Trophoblast cell (in vitro differentiated cells and primary cell): ENCODE measurements around the gene KCTD15.

ENCODE experiments used
- DNase-seq, 2 donors: peaks; one replicate each; pipeline ENCODE4 v3.0.0-alpha.2; 2016
- H2AFZ ChIP-seq: 2 replicates; pipeline ENCODE4 v1.6.1; 2013; ENCODE audit warnings: low read length, moderate library complexity, mild to moderate bottlenecking; ENCODE audit not compliant: insufficient read depth, poor library complexity
- H2AK5ac ChIP-seq: 2 replicates; pipeline ENCODE4 v1.6.1; 2013; ENCODE audit warnings: mild to moderate bottlenecking, low read length
- H2BK120ac ChIP-seq: 2 replicates; pipeline ENCODE4 v1.6.1; 2013; ENCODE audit warnings: low read length, mild to moderate bottlenecking, moderate library complexity; ENCODE audit not compliant: insufficient read depth, poor library complexity
- H2BK12ac ChIP-seq: 2 replicates; pipeline ENCODE4 v1.6.1; 2013; ENCODE audit warnings: mild to moderate bottlenecking, low read length, moderate library complexity
- H2BK5ac ChIP-seq: 2 replicates; pipeline ENCODE4 v1.6.1; 2013; ENCODE audit warnings: low read length, low read depth, moderate library complexity, mild to moderate bottlenecking; ENCODE audit not compliant: poor library complexity
- H3K14ac ChIP-seq: 2 replicates; pipeline ENCODE4 v1.6.1; 2013; ENCODE audit warnings: mild to moderate bottlenecking, low read length
- H3K18ac ChIP-seq: 2 replicates; pipeline ENCODE4 v1.6.1; 2013; ENCODE audit warnings: mild to moderate bottlenecking, low read length
- H3K23ac ChIP-seq: 2 replicates; pipeline ENCODE4 v1.6.1; 2013; ENCODE audit warnings: low read length
- H3K27ac ChIP-seq: 2 replicates; pipeline ENCODE4 v1.5.1; 2013; ENCODE audit warnings: low read depth, mild to moderate bottlenecking, inconsistent platforms, low read length, moderate library complexity
- H3K27me3 ChIP-seq: 2 replicates; pipeline ENCODE4 v1.6.1; 2013; ENCODE audit warnings: inconsistent platforms, mild to moderate bottlenecking, low read length, moderate library complexity; ENCODE audit not compliant: insufficient read depth
- H3K36me3 ChIP-seq, 2 experiments: 1 replicate in 1 of 2; 2 replicates in 1 of 2; pipeline ENCODE4 v1.6.1; 2013; ENCODE audit warnings: low read length in 2 of 2, mild to moderate bottlenecking in 2 of 2, moderate library complexity in 1 of 2; ENCODE audit not compliant: insufficient read depth in 2 of 2, control insufficient read depth in 1 of 2
- H3K4ac ChIP-seq: 2 replicates; pipeline ENCODE4 v1.6.1; 2013; ENCODE audit warnings: low read depth, mild to moderate bottlenecking, low read length, moderate library complexity
- H3K4me1 ChIP-seq, 2 experiments: 1 replicate in 1 of 2; 2 replicates in 1 of 2; pipeline ENCODE4 v1.6.1; 2013; ENCODE audit warnings: low read length in 2 of 2, mild to moderate bottlenecking in 2 of 2, moderate library complexity in 1 of 2; ENCODE audit not compliant: insufficient read depth in 2 of 2, control insufficient read depth in 1 of 2
- H3K4me2 ChIP-seq: 2 replicates; pipeline ENCODE4 v1.6.1; 2013; ENCODE audit warnings: inconsistent platforms, mild to moderate bottlenecking, low read length, moderate library complexity
- H3K4me3 ChIP-seq: 2 replicates; pipeline ENCODE4 v1.5.1; 2013; ENCODE audit warnings: mild to moderate bottlenecking, low read depth, low read length, inconsistent platforms
- H3K79me1 ChIP-seq: one replicate; pipeline ENCODE4 v1.6.1; 2013; ENCODE audit warnings: low read length
- H3K79me2 ChIP-seq: 2 replicates; pipeline ENCODE4 v1.6.1; 2013; ENCODE audit warnings: low read length, mild to moderate bottlenecking; ENCODE audit not compliant: control insufficient read depth, insufficient read depth, poor library complexity
- H3K9ac ChIP-seq: 2 replicates; pipeline ENCODE4 v1.6.1; 2013; ENCODE audit warnings: mild to moderate bottlenecking, low read length
- H3K9me3 ChIP-seq: 2 replicates; pipeline ENCODE4 v1.6.1; 2013; ENCODE audit warnings: low read depth, mild to moderate bottlenecking, control low read depth, inconsistent platforms, low read length; ENCODE audit not compliant: insufficient read depth
- H4K12ac ChIP-seq: 2 replicates; pipeline ENCODE4 v1.6.1; 2013; ENCODE audit warnings: low read depth, mild to moderate bottlenecking, low read length, moderate library complexity
- H4K8ac ChIP-seq: 2 replicates; pipeline ENCODE4 v1.6.1; 2013; ENCODE audit warnings: low read depth, mild to moderate bottlenecking, low read length, moderate library complexity
- H4K91ac ChIP-seq: one replicate; pipeline ENCODE4 v1.6.1; 2013; ENCODE audit warnings: low read depth, mild to moderate bottlenecking, low read length, moderate library complexity
- WGBS: extraction: QIAGEN DNeasy Blood & Tissue Kit; methylation state at CpG from one replicate; pipeline ENCODE4 v1.1.7; 2013; ENCODE audit warnings: missing lambda C conversion rate; ENCODE audit not compliant: insufficient read length, insufficient coverage; ENCODE audit errors: extremely low coverage; 5-methylcytosine and 5-hydroxymethylcytosine counted together

KCTD15 gene

DNA sequence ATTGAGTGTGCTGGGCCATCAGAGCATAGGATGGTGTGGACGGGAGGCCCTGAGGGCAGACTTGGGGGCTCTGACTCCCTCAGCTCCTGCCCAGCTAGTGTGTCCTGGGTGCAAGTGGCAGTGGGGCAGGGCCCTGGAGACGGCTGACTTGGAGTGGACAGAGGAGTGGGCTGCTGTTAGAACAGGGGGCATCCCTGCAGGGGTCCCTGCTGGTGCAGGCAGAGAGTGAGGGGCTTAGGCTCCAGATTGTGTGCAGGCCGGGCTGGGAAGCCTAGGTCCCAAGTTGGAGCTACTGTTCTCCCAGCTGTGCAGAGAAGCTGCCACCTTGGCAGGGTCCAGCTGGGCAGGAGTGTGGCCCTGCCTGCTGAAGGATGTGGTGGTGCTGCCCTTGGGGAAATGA, 8.6 kb downstream of the KCTD15 start:
- Histone ChIP-seq H3K79me2 (no peaks in the 10 kb centered on the region), H2BK5ac (no peak overlapping the region), H2AFZ (no peak overlapping the region), H3K4me1 (peaks cover 0 to 5% of the 10 kb centered on the region in 2 experiments), H2BK120ac (no peak overlapping the region), H3K9me3 (peaks cover 3% of the 10 kb centered on the region), H3K36me3 (peaks cover 66 to 76% of the 10 kb centered on the region in 2 experiments), H4K8ac (no peak overlapping the region), H3K27ac (no peak overlapping the region), H3K9ac (no peak overlapping the region), H3K14ac (no peak overlapping the region), H4K91ac (no peak overlapping the region), H3K4me3 (no peak overlapping the region), H2BK12ac (no peak overlapping the region), H3K79me1 (no peaks in the 10 kb centered on the region), H3K4me2 (no peak overlapping the region), H3K23ac (no peak overlapping the region), H3K18ac (no peak overlapping the region), H3K4ac (no peak overlapping the region), H3K27me3 (no peaks in the 10 kb centered on the region), H2AK5ac (no peak overlapping the region), H4K12ac (no peak overlapping the region)
- WGBS: no CpG with 5 or more reads among the region's 3 CpGs
- no peak for DNase-seq

DNA sequence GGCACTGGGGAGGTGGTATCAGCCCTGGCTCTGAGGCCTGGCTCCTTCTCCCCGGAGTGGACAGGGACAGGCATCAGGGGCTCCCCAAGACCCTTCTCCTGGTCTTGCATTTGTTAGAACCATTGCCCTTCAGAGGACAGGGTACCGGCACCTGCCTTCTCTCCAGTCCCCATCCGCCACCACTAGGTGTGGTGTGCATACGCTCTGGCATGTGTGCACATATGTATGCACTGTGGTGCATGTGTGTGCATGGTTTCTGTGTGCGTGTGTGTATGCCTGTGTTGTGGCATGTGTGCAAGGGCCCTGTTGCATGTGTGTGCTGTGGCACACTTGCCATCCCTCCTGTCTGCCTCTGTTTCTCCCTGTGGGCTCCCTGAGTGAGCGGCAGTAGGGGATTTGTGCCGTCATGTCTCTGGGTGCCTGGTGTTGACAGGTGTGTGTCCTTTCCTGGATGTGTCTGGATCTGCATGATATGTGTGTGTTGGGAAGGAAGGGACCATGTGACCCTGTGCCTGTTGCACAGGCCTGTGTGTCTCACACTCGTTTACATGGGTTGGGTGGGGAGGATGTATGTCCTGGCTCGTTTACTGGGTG, 9.3 kb downstream of the KCTD15 start:
- H4K91ac ChIP-seq: no peak overlapping the region
- peaks cover 3% of the 10 kb centered on the region for H3K9me3 ChIP-seq
- DNase-seq: no peak
- H4K12ac ChIP-seq: no peak overlapping the region
- no peak overlapping the region for H3K14ac ChIP-seq
- H3K4ac ChIP-seq: no peak overlapping the region
- H2BK12ac ChIP-seq: no peak overlapping the region
- no peak overlapping the region for H3K9ac ChIP-seq
- no peak overlapping the region for H2BK120ac ChIP-seq
- H4K8ac ChIP-seq: no peak overlapping the region
- no peaks in the 10 kb centered on the region for H3K79me2 ChIP-seq
- no peak overlapping the region for H3K18ac ChIP-seq
- peaks cover 69 to 77% of the 10 kb centered on the region in 2 experiments for H3K36me3 ChIP-seq
- H3K27me3 ChIP-seq: no peaks in the 10 kb centered on the region
- peaks cover 0 to 5% of the 10 kb centered on the region in 2 experiments for H3K4me1 ChIP-seq
- no peak overlapping the region for H3K4me2 ChIP-seq
- H3K4me3 ChIP-seq: no peak overlapping the region
- H2AFZ ChIP-seq: no peak overlapping the region
- H2BK5ac ChIP-seq: no peak overlapping the region
- H3K23ac ChIP-seq: no peak overlapping the region
- H3K79me1 ChIP-seq: no peaks in the 10 kb centered on the region
- no peak overlapping the region for H3K27ac ChIP-seq
- H2AK5ac ChIP-seq: no peak overlapping the region
- no CpG with 5 or more reads among the region's 9 CpGs for WGBS

GRCh38 chr19:33806434-33806881, 9.8 kb downstream of the KCTD15 start:
- H3K36me3 ChIP-seq: peaks cover 68 to 77% of the 10 kb centered on the region in 2 experiments
- no peak overlapping the region for H2BK120ac ChIP-seq
- no peak overlapping the region for H3K9ac ChIP-seq
- no peaks in the 10 kb centered on the region for H3K27me3 ChIP-seq
- no peak overlapping the region for H4K12ac ChIP-seq
- H2BK5ac ChIP-seq: no peak overlapping the region
- no peak overlapping the region for H3K4me2 ChIP-seq
- H3K18ac ChIP-seq: no peak overlapping the region
- no peak overlapping the region for H3K14ac ChIP-seq
- no peak overlapping the region for H4K8ac ChIP-seq
- peaks cover 0 to 5% of the 10 kb centered on the region in 2 experiments for H3K4me1 ChIP-seq
- H4K91ac ChIP-seq: no peak overlapping the region
- no CpG with 5 or more reads among the region's 8 CpGs for WGBS
- no peak overlapping the region for H3K4ac ChIP-seq
- H3K79me2 ChIP-seq: no peaks in the 10 kb centered on the region
- no peak overlapping the region for H2AFZ ChIP-seq
- DNase-seq: no peak
- no peak overlapping the region for H2BK12ac ChIP-seq
- no peak overlapping the region for H3K23ac ChIP-seq
- no peak overlapping the region for H2AK5ac ChIP-seq
- H3K4me3 ChIP-seq: no peak overlapping the region
- peaks cover 2% of the 10 kb centered on the region for H3K9me3 ChIP-seq
- no peak overlapping the region for H3K27ac ChIP-seq
- no peaks in the 10 kb centered on the region for H3K79me1 ChIP-seq

DNA sequence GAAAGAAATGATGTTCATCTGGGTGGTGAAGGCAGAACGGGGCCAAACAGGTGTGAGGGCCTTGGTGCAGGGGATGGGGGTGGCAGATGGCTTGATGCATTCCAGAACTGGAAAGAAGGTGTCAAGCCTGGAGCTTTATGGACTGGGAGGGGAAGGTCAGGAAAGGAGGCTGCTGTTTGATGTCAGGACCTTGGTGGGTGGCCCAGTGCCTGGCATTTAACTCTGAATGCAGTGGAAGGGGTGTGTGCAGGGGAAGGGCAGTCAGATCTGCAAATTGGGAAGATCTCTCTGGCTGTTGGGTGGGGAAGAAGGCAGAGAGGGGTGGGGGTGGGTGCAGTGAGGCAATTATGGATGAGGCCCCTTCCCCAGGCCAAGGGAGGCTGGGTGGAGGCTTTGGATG, 11.7 kb downstream of the KCTD15 start:
- H3K9me3 ChIP-seq: peaks cover 2% of the 10 kb centered on the region
- no peaks in the 10 kb centered on the region for H3K79me1 ChIP-seq
- H3K4ac ChIP-seq: no peak overlapping the region
- H3K14ac ChIP-seq: no peak overlapping the region
- H3K23ac ChIP-seq: no peak overlapping the region
- DNase-seq: no peak
- H3K27ac ChIP-seq: no peak overlapping the region
- H4K8ac ChIP-seq: no peak overlapping the region
- peaks cover 67 to 77% of the 10 kb centered on the region in 2 experiments for H3K36me3 ChIP-seq
- no peaks in the 10 kb centered on the region for H3K79me2 ChIP-seq
- H4K12ac ChIP-seq: no peak overlapping the region
- no peak overlapping the region for H3K18ac ChIP-seq
- no peak overlapping the region for H4K91ac ChIP-seq
- no peaks in the 10 kb centered on the region for H3K27me3 ChIP-seq
- no CpG with 5 or more reads among the region's 1 CpG for WGBS
- no peak overlapping the region for H3K9ac ChIP-seq
- H2BK120ac ChIP-seq: no peak overlapping the region
- H2BK5ac ChIP-seq: no peak overlapping the region
- H3K4me1 ChIP-seq: peaks cover 9 to 14% of the 10 kb centered on the region in 2 experiments
- no peak overlapping the region for H2AK5ac ChIP-seq
- no peak overlapping the region for H3K4me2 ChIP-seq
- no peak overlapping the region for H2BK12ac ChIP-seq
- no peak overlapping the region for H2AFZ ChIP-seq
- no peak overlapping the region for H3K4me3 ChIP-seq
